ENCODE measurements around the gene TMC7. TPM values are rescaled to one million over a fixed set of nuclear protein-coding genes. Genes with fewer than 3 reads are reported as not detected.

The TMC7 gene
- total and polyA plus RNA-seq, 9 of the 15 experiments (the other 6 are each of a cell fraction or from before 2014, with no cell fraction given), result 0.08 to 2.0 (median 1.5) TPM

DNA sequence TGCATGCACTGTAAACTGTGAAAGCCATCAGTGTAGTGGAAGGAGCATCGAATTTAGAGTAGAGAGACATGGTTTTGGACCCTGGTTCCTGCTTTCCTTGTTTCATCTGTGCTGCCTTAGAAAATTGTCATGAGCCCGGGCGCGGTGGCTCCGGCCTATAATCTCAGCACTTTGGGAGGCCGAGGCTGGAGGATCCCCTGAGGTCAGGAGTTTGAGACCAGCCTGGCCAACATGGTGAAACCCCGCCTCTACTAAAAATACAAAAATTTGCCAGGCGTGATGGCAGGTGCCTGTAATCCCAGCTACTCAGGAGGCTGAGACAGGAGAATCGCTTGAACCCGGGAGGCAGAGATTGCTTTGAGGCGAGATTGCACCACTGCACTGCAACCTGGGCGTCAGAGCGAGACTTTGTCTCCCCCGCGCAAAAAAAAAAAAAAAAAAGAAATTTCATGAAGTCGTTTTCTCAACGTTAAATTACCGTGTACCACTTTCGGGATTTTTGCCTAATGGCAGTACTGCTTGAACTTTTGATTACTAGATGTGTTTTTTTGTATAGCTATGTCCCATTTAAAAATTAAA is 84.6 kb downstream of the TMC7 start:
- H3K9ac ChIP-seq (ENCODE audit: insufficient read depth in 1 of 2, low read depth in 2 of 2, low read length in 2 of 2), result peak overlapping the region; percentile 84 to 93
- H3K27ac ChIP-seq (ENCODE audit: extremely low read depth, low read depth, low read length), result peak overlapping the region; percentile 87
- peak overlapping the region; percentile 50 for H3K4me3 ChIP-seq
- H3K9me3 ChIP-seq (replicated peaks; ENCODE audit: control insufficient read depth, insufficient read depth, low read depth, low read length), result peaks cover 3% of the 10 kb centered on the region; the same call in 1 of the 2 replicates
- H3K79me2 ChIP-seq (ENCODE audit: control insufficient read depth, insufficient read depth, low read length), result peaks cover 6% of the 10 kb centered on the region; the same call in 1 of the 3 replicates
- peaks cover 0 to 3% of the 10 kb centered on the region in 2 experiments; a peak in 1 of 5 replicates for H3K4me1 ChIP-seq (replicated peaks in 1 of 2; ENCODE audit: control insufficient read depth in 2 of 2, insufficient read depth in 2 of 2, low read length in 2 of 2)
- ChIA-PET POLR2A (interaction anchor here (0.7 to 1.7 kb wide), 2 partner anchors 10 to 92 kb away, joined by 3 to 7 read pairs; no protein-coding TSS in a partner anchor), CTCF (ENCODE audit: low intra/inter-chr PET ratio) (no interaction called here)
- H4K20me1 ChIP-seq (replicated peaks; ENCODE audit: control insufficient read depth, insufficient read depth, low read length), result no peaks in the 10 kb centered on the region
- DNase-seq (ENCODE audit: extremely low read depth in 1 of 4, low spot score in 3 of 4) (no peak), ATAC-seq (no peak), FAIRE-seq (peak; percentile 19)
- H2AFZ ChIP-seq (ENCODE audit: low read depth, low read length), result peak overlapping the region; percentile 97
- in situ Hi-C loops (cut with MboI), result no loop called here
- H3K4me2 ChIP-seq (ENCODE audit: insufficient read depth, low read length), result peak overlapping the region; percentile 91
- H3K27me3 ChIP-seq (ENCODE audit: control insufficient read depth in 2 of 2, insufficient read depth in 2 of 2, low read length in 2 of 2), result no peaks in the 10 kb centered on the region
- TF ChIP-seq BRD4 (IDR thresholded peaks at IDR 0.05) (0 out of 2 replicates have a peak, but pooled peaks have one; percentile 12), TCF7 (IDR thresholded peaks at IDR 0.05; ENCODE audit: borderline replicate concordance) (no peak), ZNF445 (CRISPR knock-in tag; IDR thresholded peaks at IDR 0.05; ENCODE audit: low read depth) (0 out of 2 replicates have a peak, but pooled peaks have one; percentile 1), ZNF384 (IDR thresholded peaks at IDR 0.05; ENCODE audit: low read depth, low read length) (0 out of 2 replicates have a peak, but pooled peaks have one; percentile 28), ZNF217 (CRISPR knock-in tag; IDR thresholded peaks at IDR 0.05) (no peak), GTF2E2 (tag; IDR thresholded peaks at IDR 0.05) (0 out of 2 replicates have a peak, but pooled peaks have one; percentile 34), KDM1A (IDR thresholded peaks at IDR 0.05) (peak; percentile 28 to 43; a peak in 1 of 4 replicates)
- no TSS peak for BruUV-seq (replicated peaks)
- intact Hi-C loops (cut with micrococcal nuclease), result no loop called here
- H3K9me1 ChIP-seq (ENCODE audit: control insufficient read depth, insufficient read depth, low read length), result no peaks in the 10 kb centered on the region
- peaks cover 13% of the 10 kb centered on the region; the same call in 2 of the 3 replicates for H3K36me3 ChIP-seq (ENCODE audit: control insufficient read depth, insufficient read depth, low read length)
- 18% methylated on average over 18 of the region's 19 CpGs for WGBS (ENCODE audit: insufficient coverage, low coverage, missing lambda C conversion rate)

Data from K562 (cell line).